NCI-H774 (cell line): ENCODE measurements around the gene PCDH12.
"Not testable (repeated sequence)": the region's sequence is repeated elsewhere in the genome, so short reads cannot be mapped to it uniquely, and the experiment has no call there.

Source experiments
- DNase-seq: peaks from one replicate; lab custom pipeline; 2025; lab: John Stamatoyannopoulos, UW

The PCDH12 gene

DNA sequence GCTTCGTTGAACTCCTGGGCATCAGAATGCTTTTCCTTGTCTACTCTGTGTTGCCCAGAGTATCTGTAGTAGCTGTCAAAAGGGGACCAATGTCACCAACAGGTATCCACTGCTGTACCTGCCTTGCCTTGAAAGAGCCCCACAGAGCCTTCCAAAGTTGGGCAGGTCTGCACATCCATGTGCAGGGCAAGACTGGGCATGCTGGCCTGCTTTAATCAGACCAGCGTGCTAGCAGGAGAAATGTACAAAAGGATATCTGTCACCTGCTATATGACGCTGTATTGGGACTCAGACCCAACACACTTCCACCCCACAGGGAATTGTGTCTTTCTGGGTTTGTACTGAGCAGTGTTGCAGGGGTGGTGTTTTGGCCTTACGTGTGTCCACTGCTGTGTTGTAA, 22.5 kb downstream of the PCDH12 start:
- no peak for DNase-seq

DNA sequence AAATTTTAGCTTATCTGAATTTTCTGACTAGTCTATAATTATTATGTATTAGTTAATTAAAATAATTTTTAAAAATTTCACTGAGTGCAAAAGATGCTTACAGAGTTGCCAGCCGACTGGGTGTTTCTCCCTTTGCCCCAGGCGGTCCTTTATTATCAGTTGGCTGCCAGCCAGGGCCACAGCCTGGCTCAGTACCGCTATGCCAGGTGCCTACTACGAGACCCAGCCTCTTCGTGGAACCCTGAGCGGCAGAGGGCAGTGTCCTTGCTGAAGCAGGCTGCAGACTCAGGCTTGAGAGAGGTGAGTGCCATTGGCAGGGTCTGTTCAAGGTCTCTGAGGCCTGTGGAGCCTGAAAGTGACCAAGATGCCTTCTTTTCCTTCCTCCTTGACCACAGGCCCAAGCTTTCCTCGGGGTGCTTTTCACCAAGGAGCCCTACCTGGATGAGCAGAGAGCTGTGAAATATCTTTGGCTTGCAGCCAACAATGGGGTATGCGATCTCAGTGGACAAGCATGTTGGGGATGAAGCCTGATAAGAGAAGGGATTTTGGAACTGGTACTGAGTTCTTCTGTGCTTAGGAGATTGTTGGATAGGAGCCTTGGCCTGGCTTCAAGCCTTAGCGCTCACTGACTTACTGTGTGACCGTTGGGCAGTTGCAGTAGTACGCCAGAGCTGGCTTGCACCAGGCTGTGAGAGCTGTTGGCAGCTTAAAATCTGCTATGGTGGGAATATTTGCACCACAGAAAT, 23.7 kb downstream of the PCDH12 start:
- DNase-seq = peak; percentile 24

DNA sequence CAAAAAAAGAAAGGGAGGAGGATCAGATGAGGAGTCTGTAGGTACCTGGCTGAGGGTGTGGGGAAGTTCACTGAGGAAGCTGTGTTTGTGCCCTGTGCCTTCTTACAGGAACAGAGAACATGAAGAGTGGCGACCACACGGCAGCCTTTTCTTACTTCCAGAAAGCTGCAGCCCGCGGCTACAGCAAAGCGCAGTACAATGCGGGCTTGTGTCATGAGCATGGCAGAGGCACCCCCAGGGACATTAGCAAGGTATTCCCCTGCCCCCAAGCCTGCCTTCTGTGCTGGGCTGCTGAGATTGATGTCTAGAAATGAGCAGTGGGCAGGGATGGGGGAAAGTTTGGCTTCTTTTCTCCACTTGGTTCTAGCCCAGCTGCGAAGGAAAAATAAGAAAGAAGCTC, 24.9 kb downstream of the PCDH12 start:
- DNase-seq = no peak

DNA sequence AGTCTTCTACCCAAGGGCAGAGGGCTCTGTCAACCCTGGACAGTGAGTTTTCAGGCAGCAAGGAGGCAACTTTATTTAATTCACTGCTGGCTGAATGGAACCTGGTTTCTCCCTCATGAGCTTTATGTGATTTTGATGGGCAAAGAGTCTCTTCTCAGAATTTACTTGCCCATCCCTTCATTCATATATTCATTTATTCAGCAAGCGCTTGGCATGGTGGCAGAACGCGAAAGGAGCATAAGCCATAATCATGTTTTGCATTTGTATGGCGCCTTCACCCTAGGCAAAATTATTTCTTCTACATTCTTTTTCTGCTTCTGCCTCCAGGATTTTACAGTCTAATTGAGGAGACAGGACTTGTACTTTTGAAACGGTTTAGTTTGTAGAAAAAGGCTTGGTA, 26.3 kb downstream of the PCDH12 start:
- DNase-seq = no peak

DNA sequence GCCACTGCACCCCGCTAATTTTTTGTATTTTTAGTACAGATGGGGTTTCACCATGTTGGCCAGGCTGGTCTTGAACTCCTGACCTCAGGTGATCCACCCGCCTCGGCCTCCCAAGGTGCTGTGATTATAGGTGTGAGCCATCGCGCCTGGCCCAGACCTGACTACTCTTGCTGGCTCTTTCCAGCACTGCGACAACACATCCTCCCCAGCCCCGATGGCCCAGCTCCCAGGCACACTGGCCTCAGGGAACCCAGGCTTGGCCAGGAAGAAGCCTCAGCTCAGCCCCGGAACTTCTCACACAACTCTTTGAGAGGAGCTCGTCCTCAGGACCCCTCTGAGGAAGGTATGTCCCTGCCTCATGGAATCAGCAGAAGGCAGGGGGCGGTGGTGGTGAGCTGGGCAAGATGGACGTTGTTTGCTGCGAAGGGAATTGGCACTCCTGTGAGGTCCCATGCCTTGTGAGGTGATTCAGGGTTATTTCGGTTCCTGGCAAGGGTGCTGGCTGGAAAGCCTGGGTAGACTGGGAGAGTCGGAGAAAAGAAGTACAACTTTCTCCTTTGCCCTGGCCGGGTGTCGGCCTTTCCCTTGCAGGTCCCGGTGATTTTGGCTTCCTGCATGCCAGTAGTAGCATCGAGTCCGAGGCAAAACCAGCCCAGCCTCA, 28.5 kb downstream of the PCDH12 start:
- DNase-seq = no peak

DNA sequence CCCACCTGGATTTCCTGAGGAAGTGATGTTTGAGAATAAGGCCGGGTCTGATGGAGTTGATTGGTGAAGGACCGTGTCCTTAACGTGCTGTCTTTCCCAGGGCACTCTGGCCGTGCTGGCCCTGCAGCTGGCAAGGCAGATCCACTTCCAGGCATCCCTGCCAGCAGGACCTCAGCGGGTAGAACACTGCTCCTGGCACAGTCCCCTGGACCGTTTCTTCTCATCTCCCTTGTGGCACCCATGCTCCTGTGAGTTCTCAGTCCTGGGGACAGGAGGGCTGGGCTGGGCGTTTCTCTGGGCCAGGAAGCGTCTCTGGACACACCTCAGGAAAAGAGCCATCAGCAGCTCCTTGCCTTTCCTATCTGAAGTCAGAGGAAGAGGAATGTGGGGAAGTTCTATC, 30.0 kb downstream of the PCDH12 start:
- DNase-seq = no peak

DNA sequence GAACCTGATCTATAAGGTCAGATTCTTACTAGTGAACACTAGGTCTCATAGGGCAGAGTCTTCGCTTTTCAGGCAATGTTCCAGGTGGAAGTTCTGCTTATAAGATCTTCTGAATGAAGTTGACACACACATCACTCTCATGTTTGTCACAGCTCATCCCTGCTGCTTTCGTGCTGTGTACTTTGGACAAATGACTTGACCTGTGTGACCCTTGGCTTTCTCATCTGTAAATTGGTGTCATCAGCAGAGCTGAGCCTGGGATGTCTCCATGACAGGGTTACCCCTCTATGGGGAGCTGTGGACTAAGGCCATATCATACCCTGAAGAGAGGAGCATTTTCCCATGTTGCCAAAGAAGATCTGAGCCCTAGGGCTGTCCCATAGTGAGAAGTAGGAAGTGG, 31.6 kb downstream of the PCDH12 start:
- DNase-seq = no peak

DNA sequence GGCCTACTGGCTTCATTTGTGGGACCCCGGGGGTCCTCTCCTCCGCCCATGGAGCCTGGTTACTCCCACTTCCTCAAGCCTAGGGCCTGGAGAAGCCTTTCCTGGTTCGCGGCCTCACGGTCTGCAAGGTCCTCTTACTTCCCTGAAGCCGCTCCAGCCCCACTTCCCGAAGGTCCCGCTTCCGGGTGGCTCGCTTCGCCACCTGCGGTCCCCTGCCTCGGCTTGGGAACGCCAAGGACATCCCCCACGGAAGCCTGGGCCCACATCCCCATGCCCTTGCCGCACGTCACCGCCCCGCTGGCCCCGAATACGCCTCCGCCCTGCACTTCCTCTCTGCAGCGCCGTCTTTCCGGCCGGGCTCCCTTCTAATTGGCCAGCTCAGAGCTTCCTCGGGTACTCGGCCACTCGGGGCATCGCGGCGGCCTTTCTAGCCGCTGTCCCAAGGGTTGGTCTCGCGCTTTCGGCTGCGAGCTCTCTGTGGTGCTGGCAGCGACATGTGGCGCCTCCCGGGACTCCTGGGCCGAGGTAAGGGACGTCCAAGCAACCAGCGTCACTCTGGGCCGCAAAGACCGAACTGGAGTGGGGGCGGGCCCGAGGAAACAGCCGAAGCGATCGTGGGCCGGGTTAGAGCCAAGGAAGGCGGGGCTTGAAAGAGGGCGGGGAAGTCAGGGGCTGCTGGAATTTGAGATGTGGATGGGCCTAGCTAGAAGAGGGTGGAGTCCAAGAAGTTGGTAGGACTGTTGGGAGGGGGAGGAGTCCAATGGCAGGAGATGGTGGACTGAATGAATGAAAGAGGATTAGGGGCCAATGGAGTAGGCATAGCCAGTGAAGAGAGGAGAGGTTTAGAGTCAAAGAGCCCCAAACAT, 34.3 kb downstream of the PCDH12 start, which contains the start of gene DELE1:
Gene DELE1 (plus strand): TSS at position 424 of the 866 bp plus-strand sequence. CDS start 71 bp downstream, at position 495.
- peak; percentile 97 for DNase-seq

DNA sequence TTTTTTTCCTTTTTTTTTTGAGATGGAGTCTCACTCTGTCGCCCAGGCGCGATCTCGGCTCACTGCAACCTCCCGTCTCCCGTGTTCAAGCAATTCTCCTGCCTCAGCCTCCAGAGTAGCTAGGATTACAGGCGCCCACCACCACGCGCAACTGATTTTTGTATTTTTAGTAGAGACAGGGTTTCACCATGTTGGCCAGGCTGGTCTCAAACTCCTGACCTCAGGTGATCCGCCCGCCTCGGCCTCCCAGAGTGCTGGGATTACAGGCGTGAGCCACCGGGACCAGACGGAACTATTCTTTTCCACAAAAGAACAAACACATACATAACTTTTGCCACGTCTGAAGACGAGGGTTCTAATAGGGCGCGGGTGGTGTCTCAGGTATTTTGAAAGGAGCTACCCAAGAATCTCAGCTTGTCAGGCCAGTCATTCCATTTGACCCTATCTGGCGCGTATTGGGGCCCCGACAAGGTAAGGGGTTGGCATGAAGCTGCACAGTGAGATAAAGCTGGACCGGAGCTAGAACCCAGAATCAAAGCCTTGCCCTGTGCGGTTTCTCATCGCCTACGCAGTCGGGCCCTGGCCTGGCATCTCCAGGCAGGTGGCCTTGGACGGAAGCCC, 35.1 kb downstream of the PCDH12 start:
- not testable (repeated sequence) for DNase-seq

DNA sequence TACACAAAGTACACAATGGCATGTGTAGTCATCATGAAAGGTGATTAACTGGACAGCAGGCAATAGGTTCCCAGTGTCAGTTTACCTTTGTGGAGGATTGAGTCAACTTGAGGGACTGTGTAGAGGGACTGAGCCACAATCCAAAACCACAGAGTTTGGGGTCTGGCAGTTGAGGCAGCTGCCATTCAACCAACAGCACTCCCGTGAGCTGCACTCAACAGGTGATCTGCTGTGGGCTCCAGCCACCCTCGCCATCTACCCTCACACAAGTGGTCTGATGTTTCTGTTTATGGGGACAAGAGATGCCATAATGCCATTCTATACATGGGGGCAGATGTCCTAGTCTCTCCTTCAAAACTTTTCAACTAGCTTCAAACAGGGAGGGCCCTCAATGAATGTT, 37.2 kb downstream of the PCDH12 start:
- no peak for DNase-seq

DNA sequence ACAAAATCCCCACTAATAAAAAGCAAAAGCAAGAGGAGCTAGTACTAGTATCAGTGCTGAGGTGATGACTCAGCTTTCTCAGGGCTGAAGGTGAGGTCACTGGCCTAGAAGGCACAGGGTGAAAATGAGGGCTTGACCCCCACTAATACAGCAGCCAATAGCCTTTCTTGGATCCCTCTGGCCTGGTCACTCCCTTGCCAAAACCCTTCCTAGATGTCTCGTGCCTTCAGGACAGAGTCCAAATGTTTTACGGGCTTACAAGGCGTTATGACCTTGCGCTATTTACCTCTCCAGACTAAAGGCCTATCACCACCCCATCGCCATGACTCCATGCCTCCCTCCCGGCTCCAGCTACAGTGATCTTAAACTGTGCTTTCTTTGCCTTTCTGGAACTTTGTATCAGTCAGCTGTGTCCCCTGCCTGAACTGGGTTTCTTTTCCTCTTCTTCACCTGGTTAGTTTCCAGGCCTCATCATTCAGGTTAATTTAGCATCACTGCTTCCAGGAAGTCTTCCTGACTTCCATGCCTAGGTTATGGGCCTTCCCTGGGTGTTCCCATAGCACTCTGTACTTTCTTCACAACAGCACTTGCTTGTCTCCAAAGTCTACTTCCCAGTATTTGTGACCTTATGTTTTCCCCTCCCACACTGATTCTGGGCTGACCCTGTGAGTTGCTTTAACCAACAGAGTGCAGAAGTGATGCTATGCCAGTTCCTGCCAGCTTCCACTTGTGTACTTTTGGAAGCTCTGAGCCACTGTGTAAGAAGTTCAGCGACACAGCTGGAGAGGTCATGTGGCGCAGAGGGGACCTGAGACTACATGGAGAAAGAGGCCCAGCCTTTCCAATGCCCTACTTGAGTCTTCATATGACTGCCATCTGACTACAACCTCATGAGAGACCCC, 38.5 kb downstream of the PCDH12 start:
- DNase-seq = no peak

DNA sequence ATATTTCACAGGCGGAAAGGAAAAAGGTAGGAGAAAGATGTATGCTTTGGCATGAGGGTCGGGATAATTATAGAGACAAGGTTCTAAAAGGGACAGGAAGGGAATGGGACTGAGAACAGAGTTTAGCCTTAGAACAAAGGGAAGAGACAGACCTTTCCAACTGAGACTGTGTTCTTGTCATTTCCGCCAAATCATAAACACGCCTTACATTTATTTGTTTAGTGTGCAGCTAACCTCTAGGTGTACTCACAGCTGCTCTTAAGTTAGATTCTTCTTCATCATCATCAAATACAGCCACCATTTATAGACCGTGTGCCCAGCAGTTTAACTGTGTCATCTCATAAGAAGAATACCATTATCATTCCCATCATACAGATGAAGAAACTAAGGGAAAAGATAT, 40.2 kb downstream of the PCDH12 start:
- DNase-seq = no peak

DNA sequence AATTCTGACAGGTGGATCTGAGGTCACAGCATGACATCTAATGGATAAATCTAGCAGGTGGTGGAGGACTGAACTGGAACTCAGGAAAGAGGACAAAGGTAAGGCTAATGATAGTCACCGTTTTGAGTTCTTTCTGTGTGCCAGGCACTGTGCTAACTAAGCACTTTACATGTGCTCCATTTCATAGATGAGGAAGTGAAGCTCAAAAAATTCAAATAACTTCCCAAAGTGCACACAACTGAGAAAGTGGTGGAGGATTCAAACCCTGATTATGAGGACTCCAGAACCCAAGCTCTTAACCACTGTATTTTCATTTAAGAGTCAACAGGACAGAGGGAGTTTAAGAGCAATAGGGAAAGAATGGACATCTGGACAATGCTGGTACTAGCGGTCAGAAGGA, 41.5 kb downstream of the PCDH12 start:
- no peak for DNase-seq

DNA sequence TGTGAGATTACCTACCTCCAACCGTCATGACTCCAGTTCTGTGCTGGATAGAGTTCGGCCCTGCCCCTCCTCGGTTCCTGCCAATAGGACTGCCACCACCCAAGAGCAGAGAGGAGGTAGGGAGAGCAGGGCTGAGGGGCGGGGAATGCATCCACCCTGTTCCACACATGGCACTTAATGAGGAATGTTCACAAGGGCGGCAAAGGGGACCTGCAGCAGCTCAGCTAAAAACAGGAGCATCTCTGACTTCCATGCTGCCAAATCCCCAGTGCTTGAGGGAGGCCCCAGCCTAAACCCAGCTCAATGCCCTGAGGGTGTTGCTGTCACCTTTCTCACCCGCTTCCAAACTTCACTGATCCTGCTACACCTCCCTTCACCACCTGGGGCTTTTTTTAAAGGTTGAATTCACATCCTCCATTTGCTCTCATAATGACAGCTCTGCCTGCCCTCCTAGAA, 42.1 kb downstream of the PCDH12 start:
- no peak for DNase-seq

DNA sequence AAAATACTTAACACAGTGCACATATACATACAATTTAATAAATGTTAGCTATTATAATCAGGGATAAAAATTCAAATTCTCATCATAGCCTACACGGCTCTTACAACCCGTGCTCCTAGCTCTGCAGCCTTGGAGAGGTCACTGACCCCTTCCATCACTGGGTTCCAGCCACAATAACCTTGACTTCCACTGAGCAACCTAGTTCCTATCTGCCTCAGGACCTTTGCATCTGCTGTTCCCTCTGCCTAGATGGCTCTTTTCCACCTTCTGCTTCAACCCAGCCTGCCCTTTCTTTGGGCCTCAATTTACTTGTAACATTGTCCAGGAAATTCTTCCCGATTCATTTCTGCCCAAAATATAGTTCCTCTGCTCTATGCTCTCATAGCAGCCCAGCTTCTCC, 43.2 kb downstream of the PCDH12 start:
- no peak for DNase-seq

DNA sequence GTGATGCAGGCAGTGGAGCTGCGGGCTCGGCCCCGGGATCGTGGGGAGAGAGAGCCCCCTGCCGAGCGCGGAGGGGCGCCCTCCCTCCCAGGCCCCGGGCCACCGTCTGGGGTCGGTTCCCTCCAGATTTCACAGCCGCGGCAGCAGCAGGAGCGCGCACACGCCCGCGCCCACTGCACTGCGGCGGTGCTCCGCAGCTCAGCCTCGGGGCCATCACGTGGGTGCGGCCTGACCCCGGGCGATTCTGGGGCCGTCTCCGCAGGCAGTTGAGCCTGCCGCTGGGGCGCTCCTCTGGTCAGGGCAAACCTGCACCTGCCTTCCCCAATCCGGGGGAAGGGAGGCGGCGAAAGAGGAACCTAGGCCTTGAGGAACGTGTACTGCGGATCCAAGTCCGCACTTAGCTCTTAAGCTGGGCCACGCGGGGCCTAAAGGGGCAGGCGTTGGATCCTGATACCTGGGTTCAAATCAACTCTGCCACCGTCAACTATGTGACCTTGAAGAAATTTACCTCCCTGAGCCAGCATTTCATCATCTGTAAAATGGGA, 43.7 kb downstream of the PCDH12 start:
- DNase-seq = peak; percentile 6

DNA sequence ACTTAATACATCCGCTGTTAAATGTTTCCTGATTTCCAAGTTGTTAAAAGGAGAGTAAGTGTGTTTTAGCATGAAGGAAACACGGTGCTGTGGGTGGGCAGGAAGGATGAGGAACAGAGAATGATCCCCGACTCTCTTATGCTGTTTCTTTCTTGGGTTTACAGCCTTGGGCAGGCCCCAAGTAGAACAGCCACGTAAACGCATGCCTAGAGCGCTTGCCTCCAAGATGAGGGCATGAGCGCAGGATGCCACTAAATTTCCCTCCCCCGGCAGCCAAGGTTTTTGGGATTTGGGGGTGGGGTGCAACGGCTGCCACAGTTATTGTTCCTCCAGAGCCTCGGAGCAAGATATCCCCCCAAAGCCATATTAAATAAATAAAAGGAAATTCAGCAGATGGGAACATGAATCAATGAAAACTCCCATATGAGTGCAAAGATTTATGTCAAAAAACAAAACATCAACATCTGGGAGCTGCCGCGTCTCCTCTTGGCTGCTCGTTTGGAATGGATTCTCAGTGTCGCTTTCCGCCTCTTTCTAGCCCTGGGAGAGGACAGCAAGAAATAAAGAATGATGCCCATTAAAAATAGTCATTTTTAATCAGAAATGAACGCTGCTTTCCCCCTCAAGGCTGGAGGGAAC, 44.3 kb downstream of the PCDH12 start:
- DNase-seq = no peak

DNA sequence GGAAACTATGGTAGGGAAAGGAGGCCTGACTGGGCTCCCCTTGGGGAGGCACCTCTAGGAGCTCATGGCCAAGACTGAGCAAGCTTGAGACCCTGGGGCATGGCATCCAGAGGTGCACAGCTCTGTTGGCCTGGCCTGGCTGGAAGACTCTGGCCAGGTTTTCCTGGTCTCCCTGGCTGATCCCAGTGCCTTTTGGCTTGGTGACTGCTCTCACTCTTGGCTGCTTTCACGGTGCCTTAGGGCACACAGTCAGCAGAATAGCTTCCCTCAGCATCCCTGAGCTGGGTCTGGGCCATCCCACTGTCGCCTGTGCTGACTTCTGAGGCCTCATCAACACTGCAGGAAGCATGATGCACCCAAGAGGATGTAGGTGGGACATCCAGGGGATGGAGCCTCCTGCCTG, 47.7 kb downstream of the PCDH12 start:
- DNase-seq = no peak

DNA sequence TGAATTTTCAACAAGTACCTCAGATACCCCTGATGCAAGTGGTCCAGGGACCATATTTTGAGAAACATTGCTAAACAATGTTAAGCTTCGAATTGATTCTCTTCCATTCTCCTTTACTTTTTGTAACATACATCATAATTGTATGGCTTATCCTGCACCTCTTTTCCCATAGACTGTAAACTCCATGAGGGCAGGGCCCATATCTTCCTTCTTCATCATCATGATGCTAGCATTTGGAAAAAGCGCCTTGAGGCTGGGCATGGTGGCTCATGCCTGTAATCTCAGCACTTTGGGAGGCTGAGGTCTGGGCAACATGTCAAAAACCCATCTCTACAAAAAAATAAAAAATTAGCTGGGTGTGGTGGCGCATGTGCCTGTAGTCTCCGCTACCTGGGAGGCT, 48.8 kb downstream of the PCDH12 start:
- no peak for DNase-seq

DNA sequence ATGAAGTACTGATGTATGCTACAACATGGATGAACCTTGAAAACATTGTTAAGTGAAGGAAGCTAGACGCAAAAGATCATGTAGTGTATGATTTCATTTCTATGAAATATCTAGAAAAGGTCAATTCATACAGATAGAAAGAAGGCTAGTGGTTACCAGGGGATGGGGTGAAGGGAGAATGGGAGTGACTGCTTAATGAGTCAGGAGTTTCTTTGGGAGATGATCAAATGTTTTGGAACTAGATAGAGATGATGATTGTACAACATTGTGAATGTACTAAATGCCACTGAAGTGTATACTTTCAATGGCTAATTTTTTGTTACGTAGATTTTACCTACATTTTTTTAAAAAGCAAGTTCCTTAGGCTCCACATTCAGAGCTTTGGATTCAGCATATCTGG, 49.2 kb downstream of the PCDH12 start:
- DNase-seq = no peak
